Measurements from ENCODE around the gene ARGLU1. TPM values are rescaled to one million over a fixed set of nuclear protein-coding genes. Genes with fewer than 3 reads are reported as not detected.

The ARGLU1 gene
- total RNA-seq, 3 donors from 2014 or later, result 71.7 to 88.5 (median 84.8) TPM

- no peak overlapping the region for H3K4me3 ChIP-seq
- TF ChIP-seq CTCF (IDR thresholded peaks at IDR 0.05), result no peak
- no peaks in the 10 kb centered on the region for H3K9me3 ChIP-seq
- no peak for DNase-seq
- no peaks in the 10 kb centered on the region for H3K36me3 ChIP-seq (ENCODE audit: low read depth)
- no peak for ATAC-seq
- H3K4me1 ChIP-seq (ENCODE audit: low read depth), result no peaks in the 10 kb centered on the region
- intact Hi-C loops (cut with DNase I, micrococcal nuclease), result no loop called here
These were observed 16.2 kb downstream of the ARGLU1 start for GRCh38 chr13:106551751-106552150.

- intact Hi-C loops (cut with DNase I, micrococcal nuclease), result no loop called here
- H3K4me1 ChIP-seq (ENCODE audit: low read depth), result no peaks in the 10 kb centered on the region
- DNase-seq (no peak), ATAC-seq (no peak)
- no peak overlapping the region for H3K4me3 ChIP-seq
- no peaks in the 10 kb centered on the region for H3K36me3 ChIP-seq (ENCODE audit: low read depth)
- no peaks in the 10 kb centered on the region for H3K9me3 ChIP-seq
- TF ChIP-seq CTCF (IDR thresholded peaks at IDR 0.05), result no peak
These were observed 16.6 kb downstream of the ARGLU1 start for GRCh38 chr13:106551350-106551749.

- intact Hi-C loops (cut with DNase I, micrococcal nuclease), result no loop called here
- no peaks in the 10 kb centered on the region for H3K4me1 ChIP-seq (ENCODE audit: low read depth)
- no peak overlapping the region for H3K4me3 ChIP-seq
- no peaks in the 10 kb centered on the region for H3K36me3 ChIP-seq (ENCODE audit: low read depth)
- no peak for TF ChIP-seq CTCF (IDR thresholded peaks at IDR 0.05)
- H3K9me3 ChIP-seq, result no peaks in the 10 kb centered on the region
- no peak for ATAC-seq
- DNase-seq, result no peak
These were observed 17.3 kb downstream of the ARGLU1 start for GRCh38 chr13:106550570-106551135.

- DNase-seq (no peak), ATAC-seq (no peak)
- TF ChIP-seq CTCF (IDR thresholded peaks at IDR 0.05), result no peak
- no peaks in the 10 kb centered on the region for H3K4me1 ChIP-seq (ENCODE audit: low read depth)
- no peaks in the 10 kb centered on the region for H3K9me3 ChIP-seq
- H3K4me3 ChIP-seq, result no peak overlapping the region
- no peaks in the 10 kb centered on the region for H3K36me3 ChIP-seq (ENCODE audit: low read depth)
- intact Hi-C loops (cut with DNase I, micrococcal nuclease), result no loop called here
These were observed 19.8 kb downstream of the ARGLU1 start for GRCh38 chr13:106548064-106548696.

GRCh38 chr13:106541826-106542225, 26.1 kb downstream of the ARGLU1 start:
- DNase-seq (no peak), ATAC-seq (no peak)
- no peak for TF ChIP-seq CTCF (IDR thresholded peaks at IDR 0.05)
- Histone ChIP-seq H3K9me3 (no peaks in the 10 kb centered on the region), H3K4me1 (ENCODE audit: low read depth) (no peaks in the 10 kb centered on the region), H3K4me3 (no peak overlapping the region), H3K36me3 (ENCODE audit: low read depth) (no peaks in the 10 kb centered on the region)
- intact Hi-C loops (cut with DNase I, micrococcal nuclease), result no loop called here

Measured in mucosa of descending colon (tissue), 3 donors.